ENCODE data around the gene GRID2.

DNA sequence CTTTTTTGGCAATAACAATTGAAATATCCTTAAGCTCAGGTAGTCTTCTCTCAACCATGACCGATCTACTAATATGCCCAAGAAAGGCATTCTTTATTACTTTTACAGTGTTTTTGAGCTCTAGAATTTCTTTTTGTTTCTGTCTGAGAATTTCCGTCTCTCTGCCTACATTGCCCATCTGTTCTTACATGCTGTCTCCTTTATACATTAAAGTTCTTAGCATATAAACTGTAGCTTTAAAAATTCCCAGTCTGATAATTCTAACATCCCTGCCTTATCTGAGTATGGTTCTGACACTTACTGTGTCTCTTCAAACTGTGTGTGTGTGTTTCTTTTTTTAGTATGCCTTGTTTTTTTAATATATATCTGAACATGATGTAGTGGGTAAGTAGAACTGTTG, 658.1 kb downstream of the GRID2 start:
- no peak for TF ChIP-seq POLR2A (IDR thresholded peaks at IDR 0.05)
- TF ChIP-seq, protein P1, sequence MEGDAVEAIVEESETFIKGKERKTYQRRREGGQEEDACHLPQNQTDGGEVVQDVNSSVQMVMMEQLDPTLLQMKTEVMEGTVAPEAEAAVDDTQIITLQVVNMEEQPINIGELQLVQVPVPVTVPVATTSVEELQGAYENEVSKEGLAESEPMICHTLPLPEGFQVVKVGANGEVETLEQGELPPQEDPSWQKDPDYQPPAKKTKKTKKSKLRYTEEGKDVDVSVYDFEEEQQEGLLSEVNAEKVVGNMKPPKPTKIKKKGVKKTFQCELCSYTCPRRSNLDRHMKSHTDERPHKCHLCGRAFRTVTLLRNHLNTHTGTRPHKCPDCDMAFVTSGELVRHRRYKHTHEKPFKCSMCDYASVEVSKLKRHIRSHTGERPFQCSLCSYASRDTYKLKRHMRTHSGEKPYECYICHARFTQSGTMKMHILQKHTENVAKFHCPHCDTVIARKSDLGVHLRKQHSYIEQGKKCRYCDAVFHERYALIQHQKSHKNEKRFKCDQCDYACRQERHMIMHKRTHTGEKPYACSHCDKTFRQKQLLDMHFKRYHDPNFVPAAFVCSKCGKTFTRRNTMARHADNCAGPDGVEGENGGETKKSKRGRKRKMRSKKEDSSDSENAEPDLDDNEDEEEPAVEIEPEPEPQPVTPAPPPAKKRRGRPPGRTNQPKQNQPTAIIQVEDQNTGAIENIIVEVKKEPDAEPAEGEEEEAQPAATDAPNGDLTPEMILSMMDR (IDR thresholded peaks at IDR 0.05) = no peak
- TF ChIP-seq EP300 (IDR thresholded peaks at IDR 0.05) = no peak

Data from tibial nerve (tissue), 4 donors.